Uterus (tissue), 4 donors: ENCODE results near the gene ATP11A. TPM values are rescaled to one million over a fixed set of nuclear protein-coding genes. Genes with fewer than 3 reads are reported as not detected.
"Not testable (repeated sequence)": the region's sequence is repeated elsewhere in the genome, so short reads cannot be mapped to it uniquely, and the experiment has no call there.

ENCODE experiments used
- DNase-seq, 2 donors: peaks; one replicate each; pipeline ENCODE4 v3.0.0-alpha.2; 2019 to 2020
- H3K27ac ChIP-seq, 2 donors: fragments of 200-600 bp; sonication (generic); 1 replicate in 1 of 2; 2 replicates in 1 of 2; pipeline ENCODE4 v1.5.1; 2016 to 2018
- H3K27me3 ChIP-seq, 2 donors: fragments of 200-600 bp; sonication (generic); one replicate each; pipeline ENCODE4 v1.5.1; 2018 to 2019; ENCODE audit warnings: control low read depth in 1 of 2
- H3K36me3 ChIP-seq, 2 donors: fragments of 200-600 bp; sonication (generic); one replicate each; pipeline ENCODE4 v1.5.1; 2019; ENCODE audit warnings: control low read depth in 1 of 2
- H3K4me1 ChIP-seq, 2 donors: fragments of 200-600 bp; sonication (generic); one replicate each; pipeline ENCODE4 v1.5.1; 2018 to 2019; ENCODE audit warnings: control low read depth in 1 of 2
- H3K4me3 ChIP-seq, 2 donors: fragments of 200-600 bp; sonication (generic); 1 replicate in 1 of 2; 2 replicates in 1 of 2; pipeline ENCODE4 v1.5.1; 2018 to 2019; ENCODE audit warnings: mild to moderate bottlenecking in 1 of 2
- H3K9me3 ChIP-seq, 2 donors: fragments of 200-600 bp; sonication (generic); one replicate each; pipeline ENCODE4 v1.5.1; 2019; ENCODE audit warnings: control low read depth in 1 of 2
- CTCF ChIP-seq, 4 experiments: fragments of 200-600 bp in 2 of 4; fragments of 450-650 bp in 2 of 4; sonication (generic) in 2 of 4; IDR thresholded peaks; one replicate each; pipeline ENCODE4 v1.5.1; 2016 to 2019; ENCODE audit warnings: antibody characterized with exemption in 4 of 4, mild to moderate bottlenecking in 2 of 4, moderate library complexity in 1 of 4
- POLR2A ChIP-seq, 2 donors: fragments of 450-650 bp; IDR thresholded peaks; one replicate each; pipeline ENCODE4 v1.6.1; 2016; ENCODE audit warnings: antibody characterized with exemption in 2 of 2, mild to moderate bottlenecking in 1 of 2, moderate library complexity in 1 of 2
- intact Hi-C: fragments of 100-400 bp; cut with DNase I; formaldehyde crosslinking; loops from one replicate; pipeline ENCODE4 v1.15.1; 2023; ENCODE audit warnings: low total_unique reads
- total RNA-seq, 4 donors: library from RNA; depleted of rRNA in 3 of 4; stranded (reverse); fragments of >200 nt in 3 of 4; gene quantifications; one replicate each; pipeline versions ENCODE4 v1.1.0 to v1.2.4, GENCODE V29; 2014 to 2023
- donor health status: DM: yes; HTN: yes; CAD: no.

ATP11A gene
- total RNA-seq, 4 donors from 2014 or later: 12.8 to 149 (median 22.8) TPM

- Histone ChIP-seq H3K27me3 (no peaks in the 10 kb centered on the region), H3K4me3 (no peak overlapping the region), H3K9me3 (no peaks in the 10 kb centered on the region), H3K27ac (no peak overlapping the region), H3K4me1 (peaks cover 7 to 11% of the 10 kb centered on the region in 2 donors), H3K36me3 (no peaks in the 10 kb centered on the region)
- peak; percentile 2 to 10 for DNase-seq
- intact Hi-C loops: no loop called here
- TF ChIP-seq POLR2A (IDR thresholded peaks at IDR 0.05) (no peak), CTCF (IDR thresholded peaks at IDR 0.05) (no peak)
Observed at GRCh38 chr13:112785483-112785856, 95.6 kb downstream of the ATP11A start.

GRCh38 chr13:112786810-112787209 is 97.0 kb downstream of the ATP11A start:
- DNase-seq: peak; percentile 1 to 12
- H3K4me3 ChIP-seq, intact Hi-C loops, H3K36me3 ChIP-seq, H3K9me3 ChIP-seq, H3K27me3 ChIP-seq, H3K27ac ChIP-seq: not testable (repeated sequence)
- peaks cover 5 to 11% of the 10 kb centered on the region in 2 donors for H3K4me1 ChIP-seq

GRCh38 chr13:112790735-112791641 is 101.2 kb downstream of the ATP11A start:
- no peak overlapping the region for H3K4me3 ChIP-seq
- intact Hi-C loops: no loop called here
- no peak for TF ChIP-seq CTCF (IDR thresholded peaks at IDR 0.05)
- TF ChIP-seq POLR2A (IDR thresholded peaks at IDR 0.05): no peak
- H3K27me3 ChIP-seq: no peaks in the 10 kb centered on the region
- peak; percentile 4 to 11 for DNase-seq
- H3K4me1 ChIP-seq: no peaks in the 10 kb centered on the region
- no peaks in the 10 kb centered on the region for H3K9me3 ChIP-seq
- no peaks in the 10 kb centered on the region for H3K36me3 ChIP-seq
- H3K27ac ChIP-seq: no peak overlapping the region

GRCh38 chr13:112791663-112792440 is 102.0 kb downstream of the ATP11A start:
- Histone ChIP-seq H3K9me3 (no peaks in the 10 kb centered on the region), H3K4me3 (no peak overlapping the region), H3K27me3 (no peaks in the 10 kb centered on the region), H3K27ac (no peak overlapping the region), H3K4me1 (no peaks in the 10 kb centered on the region), H3K36me3 (no peaks in the 10 kb centered on the region)
- intact Hi-C loops: no loop called here
- DNase-seq: peak in 1 of 2 donors; percentile 8
- no peak for TF ChIP-seq POLR2A (IDR thresholded peaks at IDR 0.05)
- TF ChIP-seq CTCF (IDR thresholded peaks at IDR 0.05): no peak

GRCh38 chr13:112792511-112792910 is 102.7 kb downstream of the ATP11A start:
- intact Hi-C loops: no loop called here
- Histone ChIP-seq H3K36me3 (no peaks in the 10 kb centered on the region), H3K9me3 (no peaks in the 10 kb centered on the region), H3K4me1 (no peaks in the 10 kb centered on the region), H3K27me3 (no peaks in the 10 kb centered on the region), H3K27ac (no peak overlapping the region), H3K4me3 (no peak overlapping the region)
- DNase-seq: peak in 1 of 2 donors; percentile 11
- TF ChIP-seq POLR2A (IDR thresholded peaks at IDR 0.05) (no peak), CTCF (IDR thresholded peaks at IDR 0.05) (no peak)
